Dendritic cell treated with granulocyte-macrophage colony-stimulating factor and Interleukin-4, amounts not matched to agents 40 ng/mL and 50 ng/mL, for 4 days (primary cell): Measurements from ENCODE around the gene ATP5PD.

Experiments used
- H3K27ac Mint-ChIP-seq: one replicate; pipeline ENCODE4 v1.8.0; 2022; ENCODE audit warnings: mild to moderate bottlenecking, mixed read lengths
- H3K27me3 Mint-ChIP-seq: one replicate; pipeline ENCODE4 v1.8.0; 2022; ENCODE audit warnings: mild to moderate bottlenecking, mixed read lengths
- H3K36me3 Mint-ChIP-seq: one replicate; pipeline ENCODE4 v1.8.0; 2022; ENCODE audit warnings: low read depth, mixed read lengths
- H3K4me1 Mint-ChIP-seq: one replicate; pipeline ENCODE4 v1.8.0; 2022; ENCODE audit warnings: low read depth, mixed read lengths
- H3K4me3 Mint-ChIP-seq: one replicate; pipeline ENCODE4 v1.8.0; 2022; ENCODE audit warnings: mild to moderate bottlenecking, moderate library complexity, mixed read lengths
- H3K9me3 Mint-ChIP-seq: one replicate; pipeline ENCODE4 v1.8.0; 2022; ENCODE audit warnings: mixed read lengths
- intact Hi-C: fragments of 100-400 bp; cut with micrococcal nuclease; formaldehyde crosslinking; loops from one replicate; pipeline ENCODE4 v1.15.0; 2022

Gene ATP5PD

DNA sequence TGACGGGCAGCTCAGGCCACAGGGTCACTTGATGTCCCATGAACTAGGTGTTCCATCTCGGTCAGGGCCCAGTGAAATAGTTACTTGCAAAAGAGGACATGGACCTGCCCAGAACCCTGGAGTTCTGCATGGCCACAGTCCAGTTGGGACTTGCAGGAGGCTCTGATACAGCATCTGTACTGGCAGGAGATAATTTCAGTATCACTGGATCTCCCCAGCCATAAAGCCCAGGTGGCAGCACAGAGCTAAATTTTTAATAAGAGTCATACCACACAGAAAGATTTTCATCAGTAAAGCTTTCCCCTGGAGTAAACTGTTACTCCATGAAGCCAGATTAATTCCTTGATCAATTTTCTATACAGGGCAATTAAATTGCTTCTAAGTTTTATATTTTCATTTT is 23.0 kb upstream of the ATP5PD start:
- H3K9me3 Mint-ChIP-seq, result no peaks in the 10 kb centered on the region
- no peak overlapping the region for H3K27ac Mint-ChIP-seq
- H3K27me3 Mint-ChIP-seq, result peaks cover 2% of the 10 kb centered on the region
- peaks cover 8% of the 10 kb centered on the region for H3K36me3 Mint-ChIP-seq
- H3K4me1 Mint-ChIP-seq, result peaks cover 31% of the 10 kb centered on the region
- intact Hi-C loops, result loop anchor here (10.0 kb wide), 1 partner anchor 105 kb away; no protein-coding TSS in a partner anchor
- H3K4me3 Mint-ChIP-seq, result no peak overlapping the region

DNA sequence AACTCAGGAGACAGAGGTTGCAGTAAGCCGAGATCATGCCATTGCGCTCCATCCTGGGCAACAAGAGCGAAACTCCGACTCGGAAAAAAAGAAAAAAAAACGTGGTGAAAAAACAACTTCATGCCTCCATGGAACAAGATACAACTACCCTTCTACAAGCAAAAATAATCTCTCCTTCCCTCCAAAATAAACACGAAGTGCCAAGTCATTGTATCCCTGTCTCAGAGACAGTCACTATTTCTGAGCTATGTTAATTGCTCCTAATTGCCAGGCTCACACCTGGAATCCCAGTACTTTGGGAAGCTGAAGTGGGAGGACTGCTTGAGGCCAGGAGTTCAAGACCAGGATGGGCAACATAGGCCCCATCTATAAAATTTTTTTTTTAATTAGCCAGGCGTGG is 22.0 kb upstream of the ATP5PD start:
- Mint-ChIP-seq H3K27me3 (peaks cover 2% of the 10 kb centered on the region), H3K9me3 (no peaks in the 10 kb centered on the region)
- intact Hi-C loops, result loop anchor here (10.0 kb wide), 1 partner anchor 106 kb away; no protein-coding TSS in a partner anchor

DNA sequence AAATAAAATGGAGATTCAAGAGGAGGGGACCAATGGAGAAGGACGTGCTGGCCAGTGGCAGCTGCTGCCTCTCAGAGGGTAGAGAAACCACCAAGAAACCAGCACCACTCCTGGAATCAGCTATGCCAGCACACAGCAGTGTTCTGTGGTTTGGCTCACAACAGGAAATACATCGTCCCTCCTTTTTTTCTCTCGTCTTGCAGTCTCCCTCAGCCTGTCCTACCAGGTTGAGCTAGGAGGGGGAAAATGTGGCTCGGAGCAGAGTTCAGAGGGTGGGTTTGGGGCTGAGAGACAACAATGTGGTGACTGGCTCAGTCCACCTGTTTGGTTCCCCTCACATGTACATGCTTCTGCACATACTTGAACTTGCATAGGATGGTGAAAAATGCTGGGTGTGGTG is 21.1 kb upstream of the ATP5PD start:
- peaks cover 2% of the 10 kb centered on the region for H3K27me3 Mint-ChIP-seq
- H3K9me3 Mint-ChIP-seq, result no peaks in the 10 kb centered on the region
- H3K27ac Mint-ChIP-seq, result peak overlapping the region; percentile 33
- no peak overlapping the region for H3K4me3 Mint-ChIP-seq
- peaks cover 29% of the 10 kb centered on the region for H3K4me1 Mint-ChIP-seq
- H3K36me3 Mint-ChIP-seq, result peaks cover 28% of the 10 kb centered on the region
- intact Hi-C loops, result loop anchor here (10.0 kb wide), 1 partner anchor 107 kb away; no protein-coding TSS in a partner anchor

More for the DNA sequence above, 22.0 kb upstream of the ATP5PD start:
- H3K36me3 Mint-ChIP-seq, result peaks cover 19% of the 10 kb centered on the region
- H3K27ac Mint-ChIP-seq, result no peak overlapping the region
- peaks cover 29% of the 10 kb centered on the region for H3K4me1 Mint-ChIP-seq
- no peak overlapping the region for H3K4me3 Mint-ChIP-seq

DNA sequence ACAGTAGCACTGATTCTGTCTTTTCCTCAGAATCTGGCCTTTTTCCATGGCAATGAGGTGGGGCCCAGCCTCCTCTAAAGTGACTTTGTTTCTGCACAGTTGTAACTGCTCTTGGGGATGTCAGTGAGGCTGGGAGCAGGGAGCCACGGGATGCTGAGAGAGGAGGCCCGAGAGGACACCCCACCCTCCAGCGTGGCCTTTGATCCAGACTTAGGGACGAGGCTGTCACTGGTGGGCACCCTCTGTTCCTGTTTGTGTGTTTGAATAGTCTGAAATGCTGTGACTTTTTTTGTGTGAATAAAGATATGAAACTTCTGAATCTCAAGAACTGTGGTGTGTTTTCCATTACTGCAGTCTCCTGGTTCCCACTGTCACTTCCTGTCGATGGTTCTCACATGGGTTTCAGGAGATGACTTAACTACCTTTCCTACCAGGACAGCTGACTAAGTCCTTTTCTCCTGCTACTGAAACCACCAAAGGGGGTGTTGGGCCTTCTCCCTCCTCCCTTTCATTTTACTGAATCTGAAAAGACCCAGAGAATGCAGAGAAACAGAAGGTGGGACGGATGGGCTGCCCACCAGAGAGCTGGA is 18.9 kb upstream of the ATP5PD start:
- Mint-ChIP-seq H3K27ac (peak overlapping the region; percentile 57), H3K27me3 (no peaks in the 10 kb centered on the region), H3K36me3 (peaks cover 50% of the 10 kb centered on the region), H3K9me3 (no peaks in the 10 kb centered on the region), H3K4me1 (peaks cover 29% of the 10 kb centered on the region), H3K4me3 (no peak overlapping the region)
- intact Hi-C loops, result loop anchor here (10.0 kb wide), 1 partner anchor 109 kb away; no protein-coding TSS in a partner anchor

DNA sequence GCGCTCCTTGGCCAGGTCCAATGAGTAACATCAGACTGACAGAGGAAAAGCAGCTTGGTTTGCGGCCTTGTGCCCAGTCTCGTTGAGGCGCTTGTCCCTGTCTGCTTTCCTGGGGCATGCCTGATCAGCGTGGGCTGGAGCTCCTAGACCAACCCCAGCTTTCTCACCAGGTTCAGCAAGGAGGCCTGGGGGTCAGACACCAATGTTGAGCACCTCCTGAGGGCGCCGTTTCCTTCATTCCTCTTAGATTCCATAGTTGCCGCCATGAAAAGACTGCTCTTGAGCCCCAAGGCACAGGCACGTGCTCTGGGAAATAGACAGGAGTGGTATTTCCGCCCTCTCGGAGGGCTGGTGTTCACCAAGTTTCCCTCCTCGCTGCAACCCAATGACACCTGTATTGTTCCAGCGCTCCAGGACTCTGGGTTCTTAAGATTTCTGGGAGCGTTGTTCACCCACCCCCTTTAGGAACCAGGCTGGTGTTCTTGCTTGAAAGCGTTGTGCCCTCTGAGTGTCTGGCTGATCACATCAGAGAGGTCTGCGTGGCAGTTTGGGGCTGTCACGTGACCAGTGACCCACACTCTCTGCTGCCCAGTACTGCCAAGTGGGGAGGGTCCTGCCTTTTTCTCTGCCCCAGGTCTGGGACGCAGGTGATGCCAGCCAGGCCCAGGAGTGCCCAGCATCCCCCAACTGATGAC is 18.2 kb upstream of the ATP5PD start:
- intact Hi-C loops, result loop anchor here (5.0 to 10.0 kb wide), 2 partner anchors 110 to 137 kb away; no protein-coding TSS in a partner anchor
- Mint-ChIP-seq H3K4me1 (peaks cover 32% of the 10 kb centered on the region), H3K9me3 (no peaks in the 10 kb centered on the region), H3K27ac (peak overlapping the region; percentile 57), H3K27me3 (no peaks in the 10 kb centered on the region), H3K36me3 (peaks cover 56% of the 10 kb centered on the region), H3K4me3 (no peak overlapping the region)

DNA sequence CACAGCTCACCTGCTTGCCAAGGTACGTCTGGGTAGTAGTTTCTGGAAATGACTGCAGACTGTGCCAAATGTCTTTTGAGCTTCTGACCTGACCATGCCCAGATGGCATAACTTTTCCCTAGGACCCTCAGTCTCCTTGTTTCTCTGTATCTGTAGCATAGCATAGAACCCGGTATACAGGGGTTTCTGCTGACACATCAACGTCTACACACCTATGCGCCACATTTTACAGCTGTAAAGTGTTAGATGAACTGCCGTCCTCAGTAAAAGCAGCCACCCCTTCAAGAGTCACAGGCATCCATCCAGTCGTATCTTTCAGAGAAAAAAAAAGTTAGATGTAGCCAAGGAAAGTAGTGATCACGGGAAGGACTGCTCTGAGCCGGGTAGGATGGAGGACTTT is 17.7 kb upstream of the ATP5PD start:
- no peak overlapping the region for H3K4me3 Mint-ChIP-seq
- H3K4me1 Mint-ChIP-seq, result peaks cover 37% of the 10 kb centered on the region
- no peaks in the 10 kb centered on the region for H3K27me3 Mint-ChIP-seq
- H3K27ac Mint-ChIP-seq, result no peak overlapping the region
- H3K36me3 Mint-ChIP-seq, result peaks cover 62% of the 10 kb centered on the region
- intact Hi-C loops, result loop anchor here (5.0 to 10.0 kb wide), 2 partner anchors 110 to 138 kb away; no protein-coding TSS in a partner anchor
- no peaks in the 10 kb centered on the region for H3K9me3 Mint-ChIP-seq

DNA sequence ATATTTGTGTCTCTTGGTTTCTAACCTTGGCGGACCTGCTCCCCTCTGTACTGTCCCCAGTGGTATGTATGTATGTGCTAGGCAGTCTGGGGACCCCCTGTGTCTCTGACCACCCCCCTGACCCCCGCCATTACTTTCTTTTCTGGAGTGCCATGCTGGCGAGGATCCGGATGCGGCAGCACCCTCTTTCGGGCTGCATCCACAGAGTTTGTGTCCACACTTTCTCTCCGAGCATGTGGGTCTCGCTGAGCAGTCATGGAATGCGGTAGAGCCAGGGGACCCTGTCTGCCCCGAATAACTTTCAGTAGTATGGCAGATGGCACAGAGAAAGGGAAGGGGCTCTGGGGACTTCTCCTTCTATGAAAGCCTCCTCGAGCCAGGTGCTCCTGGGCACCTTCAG is 17.3 kb upstream of the ATP5PD start:
- H3K4me1 Mint-ChIP-seq, result peaks cover 40% of the 10 kb centered on the region
- peaks cover 65% of the 10 kb centered on the region for H3K36me3 Mint-ChIP-seq
- no peaks in the 10 kb centered on the region for H3K9me3 Mint-ChIP-seq
- H3K27me3 Mint-ChIP-seq, result no peaks in the 10 kb centered on the region
- intact Hi-C loops, result loop anchor here (5.0 to 10.0 kb wide), 2 partner anchors 111 to 138 kb away; no protein-coding TSS in a partner anchor
- no peak overlapping the region for H3K27ac Mint-ChIP-seq
- no peak overlapping the region for H3K4me3 Mint-ChIP-seq

DNA sequence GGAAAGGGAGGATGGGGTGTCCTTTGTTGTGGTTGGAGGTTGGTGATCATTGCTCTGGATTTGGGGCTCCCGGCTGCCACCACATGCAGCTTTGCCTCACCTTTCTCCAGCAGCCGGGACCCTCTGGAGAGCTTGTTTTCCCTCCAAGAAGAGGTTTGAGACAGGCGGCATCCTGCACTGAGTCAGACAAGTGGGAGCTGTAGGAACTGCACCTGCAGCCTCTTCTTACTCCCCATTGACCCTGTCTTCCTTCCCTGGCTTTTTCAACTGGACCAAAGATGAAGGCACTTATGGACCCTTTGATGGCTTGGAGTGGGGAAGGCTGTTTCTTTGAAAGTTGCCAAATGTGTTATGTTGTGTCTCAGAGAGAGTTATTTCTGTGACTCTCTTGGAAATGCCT is 16.9 kb upstream of the ATP5PD start:
- Mint-ChIP-seq H3K36me3 (peaks cover 65% of the 10 kb centered on the region), H3K4me3 (no peak overlapping the region), H3K27ac (no peak overlapping the region), H3K4me1 (peaks cover 40% of the 10 kb centered on the region), H3K9me3 (no peaks in the 10 kb centered on the region), H3K27me3 (no peaks in the 10 kb centered on the region)
- intact Hi-C loops, result loop anchor here (5.0 to 10.0 kb wide), 2 partner anchors 111 to 139 kb away; no protein-coding TSS in a partner anchor

DNA sequence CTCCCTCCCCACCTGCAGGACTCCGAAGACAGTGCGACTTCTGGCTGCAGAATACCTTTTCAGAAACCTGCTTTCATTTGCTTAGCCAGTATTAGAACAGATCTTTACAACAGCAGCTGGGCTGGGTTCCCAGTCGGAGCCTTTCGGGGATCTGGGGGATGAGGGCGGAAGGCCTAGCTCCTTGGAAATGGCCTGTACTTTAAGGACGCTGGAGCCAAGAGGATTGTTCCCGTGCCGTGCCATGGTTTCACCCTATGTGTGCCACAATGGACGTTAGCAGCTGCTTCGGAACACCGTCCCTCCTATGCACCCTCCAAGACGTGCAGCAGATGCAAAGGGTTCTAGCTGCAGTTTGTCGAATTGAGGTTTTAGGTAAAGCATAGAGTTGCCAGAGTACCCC is 16.4 kb upstream of the ATP5PD start:
- peaks cover 40% of the 10 kb centered on the region for H3K4me1 Mint-ChIP-seq
- no peaks in the 10 kb centered on the region for H3K9me3 Mint-ChIP-seq
- intact Hi-C loops, result loop anchor here (5.0 to 10.0 kb wide), 2 partner anchors 112 to 139 kb away; no protein-coding TSS in a partner anchor
- peaks cover 69% of the 10 kb centered on the region for H3K36me3 Mint-ChIP-seq
- H3K27ac Mint-ChIP-seq, result no peak overlapping the region
- no peaks in the 10 kb centered on the region for H3K27me3 Mint-ChIP-seq
- H3K4me3 Mint-ChIP-seq, result no peak overlapping the region

DNA sequence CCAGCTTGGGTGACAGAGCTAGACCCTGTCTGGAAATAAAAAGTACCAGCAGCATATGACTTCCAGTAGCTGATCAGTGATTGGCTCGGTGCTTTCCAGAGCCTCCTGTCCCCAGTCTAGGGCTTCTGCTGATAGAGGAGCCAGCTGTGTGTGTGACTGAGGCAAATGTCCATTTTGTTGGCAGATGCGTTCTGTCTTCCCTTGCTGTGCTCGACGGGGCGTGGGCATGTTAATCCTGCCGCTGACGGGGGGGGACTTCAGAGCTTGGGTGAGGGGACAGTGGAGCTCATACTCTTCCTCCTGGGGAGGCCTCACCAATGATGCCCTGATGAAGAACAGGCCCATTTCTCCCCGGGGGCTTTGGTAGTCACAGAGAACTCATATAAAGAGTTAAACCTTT is 14.8 kb upstream of the ATP5PD start:
- peaks cover 85% of the 10 kb centered on the region for H3K36me3 Mint-ChIP-seq
- intact Hi-C loops, result loop anchor here (5.0 to 10.0 kb wide), 2 partner anchors 113 to 141 kb away; no protein-coding TSS in a partner anchor
- H3K27ac Mint-ChIP-seq, result no peak overlapping the region
- H3K9me3 Mint-ChIP-seq, result no peaks in the 10 kb centered on the region
- H3K4me1 Mint-ChIP-seq, result peaks cover 32% of the 10 kb centered on the region
- no peaks in the 10 kb centered on the region for H3K27me3 Mint-ChIP-seq
- H3K4me3 Mint-ChIP-seq, result no peak overlapping the region

DNA sequence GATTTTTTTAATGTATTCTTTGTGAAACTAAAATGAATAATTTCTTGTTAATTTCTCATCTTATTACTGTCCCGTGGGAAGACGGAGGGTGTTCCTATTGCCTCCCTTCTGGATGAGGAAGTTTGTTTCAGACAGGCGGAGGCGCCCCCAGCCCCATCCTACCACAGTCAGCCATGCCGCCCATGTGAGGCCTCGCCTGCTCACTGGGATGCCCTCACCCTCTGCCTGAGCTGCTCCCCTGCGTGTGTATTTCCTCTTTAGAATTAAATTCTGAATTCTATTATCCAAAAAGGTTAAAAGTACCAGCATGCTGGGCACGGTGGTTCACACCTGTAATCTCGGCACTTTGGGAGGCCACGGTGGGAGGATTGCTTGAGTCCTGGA is 14.3 kb upstream of the ATP5PD start:
- Mint-ChIP-seq H3K27ac (no peak overlapping the region), H3K4me1 (peaks cover 27% of the 10 kb centered on the region), H3K27me3 (no peaks in the 10 kb centered on the region), H3K36me3 (peaks cover 91% of the 10 kb centered on the region), H3K4me3 (no peak overlapping the region), H3K9me3 (no peaks in the 10 kb centered on the region)
- intact Hi-C loops, result loop anchor here (5.0 to 10.0 kb wide), 2 partner anchors 114 to 141 kb away; no protein-coding TSS in a partner anchor

DNA sequence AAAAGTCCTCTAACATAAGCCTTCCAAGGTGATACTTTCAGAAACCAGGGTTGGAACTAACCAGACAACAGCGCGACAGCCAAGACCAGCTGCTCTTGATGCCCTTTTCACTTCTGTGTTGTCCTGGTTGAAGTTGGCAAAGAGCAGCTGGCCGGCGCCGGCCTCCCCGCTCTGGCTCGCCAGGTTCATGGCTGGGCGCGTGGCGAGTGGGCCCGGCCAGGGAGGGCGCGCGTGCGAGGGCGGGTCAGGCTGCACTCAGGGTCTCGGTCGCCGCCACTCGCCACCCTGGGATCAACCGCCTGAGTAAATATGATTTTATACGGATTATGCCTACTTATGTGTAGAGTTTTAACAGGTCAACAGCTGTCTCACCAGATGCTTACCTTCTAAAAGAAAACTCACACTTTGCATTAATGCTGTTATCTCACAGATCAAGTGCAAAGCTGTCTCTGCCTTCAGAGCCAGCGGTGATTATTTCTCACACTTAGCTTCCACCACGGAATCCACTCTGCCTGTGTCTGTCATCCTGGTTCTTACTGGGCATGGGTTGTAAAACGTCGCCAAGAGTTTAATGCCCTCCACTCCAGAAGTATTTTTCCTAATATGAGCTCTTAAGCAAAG is 13.8 kb upstream of the ATP5PD start:
- peaks cover 95% of the 10 kb centered on the region for H3K36me3 Mint-ChIP-seq
- H3K27ac Mint-ChIP-seq, result no peak overlapping the region
- no peaks in the 10 kb centered on the region for H3K9me3 Mint-ChIP-seq
- intact Hi-C loops, result loop anchor here (5.0 to 10.0 kb wide), 2 partner anchors 114 to 142 kb away; no protein-coding TSS in a partner anchor
- H3K4me3 Mint-ChIP-seq, result no peak overlapping the region
- no peaks in the 10 kb centered on the region for H3K27me3 Mint-ChIP-seq
- H3K4me1 Mint-ChIP-seq, result peaks cover 22% of the 10 kb centered on the region

DNA sequence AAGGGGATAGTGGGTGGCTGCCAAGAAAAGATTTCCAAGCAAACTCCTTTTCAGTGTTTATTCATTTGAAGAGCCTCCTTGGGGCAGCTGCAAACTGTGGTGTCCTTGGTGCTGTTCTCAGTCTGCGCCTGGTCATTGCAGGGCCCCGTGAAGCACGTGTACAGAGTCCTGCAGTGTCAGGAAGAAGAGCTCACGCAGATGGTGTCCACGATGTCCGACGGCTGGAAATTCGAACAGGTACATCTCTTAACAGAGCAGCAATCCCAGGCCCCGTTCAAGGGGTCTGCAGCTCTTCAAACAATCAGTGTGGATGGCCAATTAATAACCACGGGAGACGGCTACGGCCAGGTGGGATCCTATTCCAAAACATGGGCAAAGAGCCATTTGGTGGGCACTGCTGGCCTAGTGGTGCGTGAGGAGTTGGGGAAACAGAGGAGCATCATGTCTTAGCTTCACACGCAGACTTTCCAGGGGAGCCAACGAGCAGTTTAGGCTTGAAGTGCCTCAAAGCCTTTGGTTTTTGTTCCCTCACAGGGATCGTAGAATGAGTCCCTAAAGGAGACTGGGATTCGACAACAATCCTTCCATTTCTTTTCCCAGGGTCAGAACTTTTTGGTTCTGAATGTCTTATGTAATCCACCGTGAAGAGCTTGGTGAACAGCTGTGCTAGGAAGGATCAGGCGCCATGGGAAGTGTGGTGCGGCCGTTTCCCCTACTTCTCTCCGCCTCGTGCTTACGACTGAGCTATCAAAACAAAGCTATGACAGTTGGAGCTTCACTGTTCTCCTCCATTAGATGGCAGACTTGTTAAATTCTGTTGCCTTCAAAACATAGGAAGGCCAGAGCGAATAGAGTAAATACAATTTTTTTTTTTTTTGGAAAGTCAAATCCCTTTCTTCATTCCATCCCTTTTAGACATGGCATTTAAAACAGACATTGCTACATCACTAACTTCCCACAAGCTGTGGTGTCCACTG is 12.9 kb upstream of the ATP5PD start:
- Mint-ChIP-seq H3K4me3 (no peak overlapping the region), H3K27ac (no peak overlapping the region), H3K9me3 (no peaks in the 10 kb centered on the region), H3K27me3 (no peaks in the 10 kb centered on the region), H3K36me3 (peaks cover 95% of the 10 kb centered on the region), H3K4me1 (peaks cover 13% of the 10 kb centered on the region)
- intact Hi-C loops, result loop anchor here (5.0 to 10.0 kb wide), 2 partner anchors 115 to 143 kb away; no protein-coding TSS in a partner anchor
